Endodermal cell (in vitro differentiated cells): ENCODE measurements around the gene SHE. TPM values are rescaled to one million over a fixed set of nuclear protein-coding genes. Genes with fewer than 3 reads are reported as not detected.
A peak's percentile ranks its signal among the peaks of the same experiment; 100 is the strongest.

ENCODE experiments used
- DNase-seq: peaks from one replicate; pipeline ENCODE4 v3.0.0-alpha.2; 2017
- H3K27ac ChIP-seq: 2 replicates; pipeline ENCODE4 v1.5.1; 2013; ENCODE audit warnings: mild to moderate bottlenecking, low read depth, low read length, moderate library complexity
- H3K27me3 ChIP-seq: 2 replicates; pipeline ENCODE4 v1.6.1; 2013; ENCODE audit warnings: mild to moderate bottlenecking, low read length, moderate library complexity; ENCODE audit not compliant: insufficient read depth, control insufficient read depth, poor library complexity, severe bottlenecking
- H3K36me3 ChIP-seq: 2 replicates; pipeline ENCODE4 v1.7.0; 2013; ENCODE audit warnings: mild to moderate bottlenecking, low read length, moderate library complexity; ENCODE audit not compliant: control insufficient read depth, insufficient read depth
- H3K4me1 ChIP-seq: one replicate; pipeline ENCODE4 v1.7.0; 2013; ENCODE audit warnings: low read length; ENCODE audit not compliant: control insufficient read depth, insufficient read depth
- H3K4me3 ChIP-seq: 2 replicates; pipeline ENCODE4 v1.5.1; 2013; ENCODE audit warnings: mild to moderate bottlenecking, low read length, moderate library complexity
- H3K9ac ChIP-seq: 2 replicates; pipeline ENCODE4 v1.6.1; 2013; ENCODE audit warnings: mild to moderate bottlenecking, low read length, moderate library complexity; ENCODE audit not compliant: poor library complexity, severe bottlenecking; ENCODE audit errors: extremely low read depth
- H3K9me3 ChIP-seq: 2 replicates; pipeline ENCODE4 v1.6.1; 2013; ENCODE audit warnings: mild to moderate bottlenecking, low read length, moderate library complexity; ENCODE audit not compliant: control insufficient read depth
- H3K27ac Mint-ChIP-seq: 2 replicates; pipeline ENCODE4 v1.8.0; 2020; ENCODE audit warnings: mixed read lengths
- H3K27me3 Mint-ChIP-seq: 2 replicates; pipeline ENCODE4 v1.8.0; 2021; ENCODE audit warnings: mild to moderate bottlenecking, mixed read lengths; ENCODE audit not compliant: insufficient read depth
- H3K36me3 Mint-ChIP-seq: 2 replicates; pipeline ENCODE4 v1.8.0; 2020; ENCODE audit warnings: low read depth, mixed read lengths
- H3K4me1 Mint-ChIP-seq: 2 replicates; pipeline ENCODE4 v1.8.0; 2020; ENCODE audit warnings: mixed read lengths
- H3K4me3 Mint-ChIP-seq: 2 replicates; pipeline ENCODE4 v1.8.0; 2020; ENCODE audit warnings: mild to moderate bottlenecking, moderate library complexity, mixed read lengths
- H3K9me3 Mint-ChIP-seq: 2 replicates; pipeline ENCODE4 v1.8.0; 2020; ENCODE audit warnings: mild to moderate bottlenecking, mixed read lengths
- WGBS, 2 experiments: methylation state at CpG; one replicate each; pipeline versions ENCODE4 v1.1.5 to v1.1.7; 2013; ENCODE audit warnings: missing lambda C conversion rate in 2 of 2, mixed read lengths in 1 of 2; ENCODE audit not compliant: insufficient coverage in 1 of 2, insufficient read length in 1 of 2; 5-methylcytosine and 5-hydroxymethylcytosine counted together
- total RNA-seq, 2 donors: library from RNA; stranded (reverse); fragmentation: NEBNext Ultra II Directional in 1 of 2; extraction: Animal tissue kit (Norgen Biotek cat#: 25700) in 1 of 2; gene quantifications; 2 replicates in 1 of 2; 3 replicates in 1 of 2; pipeline ENCODE4 v1.2.1, GENCODE V29; 2021
- TF ChIP-seq, protein P1 (sequence below): fragments of 200-600 bp; sonication (generic); conservative IDR thresholded peaks from 2 replicates; pipeline ENCODE4 v1.5.0; 2021; ENCODE audit warnings: antibody characterized with exemption, mild to moderate bottlenecking

Gene SHE
- total RNA-seq, 2 donors from 2014 or later, result 0.24 to 0.35 TPM

DNA sequence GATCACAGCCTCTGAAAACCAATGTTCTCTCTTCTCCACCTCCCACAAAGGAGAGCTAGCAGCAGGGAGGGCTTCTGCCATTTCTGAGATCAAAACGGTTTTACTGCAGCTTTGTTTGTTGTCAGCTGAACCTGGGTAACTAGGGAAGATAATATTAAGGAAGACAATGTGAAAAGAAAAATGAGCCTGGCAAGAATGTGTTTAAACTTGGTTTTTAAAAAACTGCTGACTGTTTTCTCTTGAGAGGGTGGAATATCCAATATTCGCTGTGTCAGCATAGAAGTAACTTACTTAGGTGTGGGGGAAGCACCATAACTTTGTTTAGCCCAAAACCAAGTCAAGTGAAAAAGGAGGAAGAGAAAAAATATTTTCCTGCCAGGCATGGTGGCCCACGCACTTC, 36.0 kb downstream of the SHE start:
- Mint-ChIP-seq H3K9me3 (no peaks in the 10 kb centered on the region), H3K36me3 (no peaks in the 10 kb centered on the region), H3K27ac (no peak overlapping the region), H3K4me1 (peaks cover 5% of the 10 kb centered on the region), H3K4me3 (no peak overlapping the region), H3K27me3 (no peaks in the 10 kb centered on the region)
- H3K4me1 ChIP-seq, result peaks cover 3% of the 10 kb centered on the region
- H3K27me3 ChIP-seq, result no peaks in the 10 kb centered on the region
- 43 to 83% methylated on average over 2 to 3 of the region's 3 CpGs for WGBS, 2 experiments
- peak; percentile 38 for DNase-seq
- no peaks in the 10 kb centered on the region for H3K9me3 ChIP-seq
- no peaks in the 10 kb centered on the region for H3K36me3 ChIP-seq
- no peak overlapping the region for H3K4me3 ChIP-seq
- H3K27ac ChIP-seq, result no peak overlapping the region
- TF ChIP-seq, protein P1, sequence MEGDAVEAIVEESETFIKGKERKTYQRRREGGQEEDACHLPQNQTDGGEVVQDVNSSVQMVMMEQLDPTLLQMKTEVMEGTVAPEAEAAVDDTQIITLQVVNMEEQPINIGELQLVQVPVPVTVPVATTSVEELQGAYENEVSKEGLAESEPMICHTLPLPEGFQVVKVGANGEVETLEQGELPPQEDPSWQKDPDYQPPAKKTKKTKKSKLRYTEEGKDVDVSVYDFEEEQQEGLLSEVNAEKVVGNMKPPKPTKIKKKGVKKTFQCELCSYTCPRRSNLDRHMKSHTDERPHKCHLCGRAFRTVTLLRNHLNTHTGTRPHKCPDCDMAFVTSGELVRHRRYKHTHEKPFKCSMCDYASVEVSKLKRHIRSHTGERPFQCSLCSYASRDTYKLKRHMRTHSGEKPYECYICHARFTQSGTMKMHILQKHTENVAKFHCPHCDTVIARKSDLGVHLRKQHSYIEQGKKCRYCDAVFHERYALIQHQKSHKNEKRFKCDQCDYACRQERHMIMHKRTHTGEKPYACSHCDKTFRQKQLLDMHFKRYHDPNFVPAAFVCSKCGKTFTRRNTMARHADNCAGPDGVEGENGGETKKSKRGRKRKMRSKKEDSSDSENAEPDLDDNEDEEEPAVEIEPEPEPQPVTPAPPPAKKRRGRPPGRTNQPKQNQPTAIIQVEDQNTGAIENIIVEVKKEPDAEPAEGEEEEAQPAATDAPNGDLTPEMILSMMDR, result no peak
- H3K9ac ChIP-seq, result no peak overlapping the region

DNA sequence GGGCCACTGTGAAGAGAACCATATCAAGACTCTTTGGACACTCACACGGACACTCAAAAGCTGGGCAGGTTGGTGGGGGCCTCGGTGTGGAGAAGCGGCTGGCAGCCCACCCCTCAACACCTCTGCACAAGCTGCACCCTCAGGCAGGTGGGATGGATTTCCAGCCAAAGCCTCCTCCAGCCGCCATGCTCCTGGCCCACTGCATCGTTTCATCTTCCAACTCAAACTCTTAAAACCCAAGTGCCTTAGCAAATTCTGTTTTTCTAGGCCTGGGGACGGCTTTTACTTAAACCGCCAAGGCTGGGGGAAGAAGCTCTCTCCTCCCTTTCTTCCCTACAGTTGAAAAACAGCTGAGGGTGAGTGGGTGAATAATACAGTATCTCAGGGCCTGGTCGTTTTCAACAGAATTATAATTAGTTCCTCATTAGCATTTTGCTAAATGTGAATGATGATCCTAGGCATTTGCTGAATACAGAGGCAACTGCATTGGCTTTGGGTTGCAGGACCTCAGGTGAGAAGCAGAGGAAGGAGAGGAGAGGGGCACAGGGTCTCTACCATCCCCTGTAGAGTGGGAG, 36.5 kb downstream of the SHE start:
- H3K4me3 Mint-ChIP-seq, result no peak overlapping the region
- H3K36me3 Mint-ChIP-seq, result no peaks in the 10 kb centered on the region
- TF ChIP-seq, protein P1, result no peak

DNA sequence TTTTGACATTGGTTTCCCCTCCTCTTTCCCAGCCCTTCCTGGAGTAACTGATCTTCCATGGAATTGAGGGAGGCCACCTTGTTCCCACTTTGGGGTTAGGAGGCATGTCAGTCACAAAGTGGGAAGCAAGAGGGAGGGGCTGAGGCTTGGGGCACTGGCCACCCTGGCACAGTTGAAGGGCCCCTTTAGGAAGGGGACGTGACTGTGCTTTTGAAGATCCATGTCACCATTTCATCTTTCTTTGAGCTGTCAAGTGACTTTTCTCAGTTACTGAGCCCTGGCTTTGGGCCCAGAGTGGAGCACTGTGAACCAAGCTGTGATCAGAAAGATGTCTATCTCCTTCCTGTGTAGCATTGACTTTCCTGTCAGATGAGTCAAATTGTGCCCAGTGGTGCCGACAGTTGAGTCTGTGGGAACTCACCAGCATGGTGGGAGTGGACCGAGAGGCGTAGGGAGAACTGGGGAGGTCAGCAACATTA, 38.7 kb downstream of the SHE start:
- no peaks in the 10 kb centered on the region for H3K27me3 ChIP-seq
- no peaks in the 10 kb centered on the region for H3K9me3 ChIP-seq
- H3K36me3 ChIP-seq, result no peaks in the 10 kb centered on the region
- Mint-ChIP-seq H3K9me3 (no peaks in the 10 kb centered on the region), H3K27me3 (no peaks in the 10 kb centered on the region), H3K36me3 (no peaks in the 10 kb centered on the region), H3K4me1 (peaks cover 5% of the 10 kb centered on the region), H3K27ac (no peak overlapping the region), H3K4me3 (no peak overlapping the region)
- 86 to 100% methylated on average over 4 of the region's 4 CpGs for WGBS, 2 experiments
- TF ChIP-seq, protein P1, result no peak
- no peak overlapping the region for H3K27ac ChIP-seq
- peaks cover 1% of the 10 kb centered on the region for H3K4me1 ChIP-seq
- no peak for DNase-seq
- no peak overlapping the region for H3K9ac ChIP-seq
- H3K4me3 ChIP-seq, result no peak overlapping the region

More for the DNA sequence above, 36.5 kb downstream of the SHE start:
- Histone ChIP-seq H3K27ac (no peak overlapping the region), H3K9me3 (no peaks in the 10 kb centered on the region), H3K27me3 (no peaks in the 10 kb centered on the region), H3K4me3 (no peak overlapping the region), H3K9ac (no peak overlapping the region), H3K4me1 (peaks cover 3% of the 10 kb centered on the region), H3K36me3 (no peaks in the 10 kb centered on the region)
- H3K27me3 Mint-ChIP-seq, result no peaks in the 10 kb centered on the region
- 92 to 96% methylated on average over 4 to 8 of the region's 8 CpGs for WGBS, 2 experiments
- no peak for DNase-seq
- H3K9me3 Mint-ChIP-seq, result no peaks in the 10 kb centered on the region
- H3K4me1 Mint-ChIP-seq, result peaks cover 5% of the 10 kb centered on the region
- H3K27ac Mint-ChIP-seq, result no peak overlapping the region
